H1 (cell line): ENCODE results near the gene DPH1. TPM values are rescaled to one million over a fixed set of nuclear protein-coding genes. Genes with fewer than 3 reads are reported as not detected.

Experiments
- CTCF ChIA-PET: fragments of 300-600 bp; sonication (Branson Sonifier 250); formaldehyde crosslinking; loops from one replicate; lab custom pipeline; 2021; ENCODE audit not compliant: partially characterized antibody; lab: Charles Lee
- POLR2A ChIA-PET: fragments of 300-600 bp; sonication (Branson Sonifier 250); formaldehyde crosslinking; loops from one replicate; lab custom pipeline; 2021; ENCODE audit warnings: inconsistent platforms; ENCODE audit not compliant: partially characterized antibody; lab: Charles Lee
- DNase-seq, 2 experiments: peaks; one replicate each; pipeline versions ENCODE4 v3.0.0 to v3.0.0-alpha.2; 2010 to 2022; ENCODE audit warnings: low spot score in 2 of 2, low read depth in 1 of 2, mixed read lengths in 1 of 2
- FAIRE-seq: peaks from 2 replicates; lab custom pipeline; 2011; peaks lifted over from hg19 to GRCh38; lab: Jason Lieb, UNC
- H2AFZ ChIP-seq: 2 replicates; pipeline ENCODE4 v1.8.1; 2012; ENCODE audit warnings: low read length, inconsistent platforms
- H2AK5ac ChIP-seq: 2 replicates; pipeline ENCODE4 v1.6.1; 2013; ENCODE audit warnings: low read depth, low read length
- H2BK120ac ChIP-seq: replicated peaks from 2 replicates; pipeline ENCODE3; 2013; ENCODE audit warnings: low read depth, low read length, inconsistent platforms
- H2BK12ac ChIP-seq: 2 replicates; pipeline ENCODE4 v1.6.1; 2013; ENCODE audit warnings: low read depth, low read length
- H2BK15ac ChIP-seq: 2 replicates; pipeline ENCODE4 v1.6.1; 2013; ENCODE audit warnings: low read length
- H2BK20ac ChIP-seq: 2 replicates; pipeline ENCODE4 v1.6.1; 2013; ENCODE audit warnings: low read length
- H2BK5ac ChIP-seq: 2 replicates; pipeline ENCODE4 v1.6.1; 2013; ENCODE audit warnings: low read depth, low read length
- H3K14ac ChIP-seq: 2 replicates; pipeline ENCODE4 v1.6.1; 2013; ENCODE audit warnings: inconsistent platforms; ENCODE audit not compliant: insufficient read length
- H3K18ac ChIP-seq: 2 replicates; pipeline ENCODE4 v1.6.1; 2013; ENCODE audit warnings: low read length; ENCODE audit errors: extremely low read depth
- H3K23ac ChIP-seq: 2 replicates; pipeline ENCODE4 v1.6.1; 2013; ENCODE audit warnings: inconsistent platforms; ENCODE audit not compliant: insufficient read length
- H3K23me2 ChIP-seq: 2 replicates; pipeline ENCODE4 v1.6.1; 2013; ENCODE audit warnings: low read depth, low read length
- H3K27ac ChIP-seq: 2 replicates; pipeline ENCODE4 v1.6.1; 2011; ENCODE audit warnings: low read depth, low read length, inconsistent platforms
- H3K27me3 ChIP-seq, 4 experiments: replicated peaks in 1 of 4; 1 replicate in 1 of 4; 2 replicates in 3 of 4; pipeline versions ENCODE4 v1.6.1 to v1.8.1; 2011 to 2013; ENCODE audit warnings: low read length in 3 of 4, mild to moderate bottlenecking in 3 of 4, inconsistent platforms in 2 of 4, mixed read lengths in 2 of 4, moderate library complexity in 1 of 4; ENCODE audit not compliant: control insufficient read depth in 3 of 4, insufficient read depth in 3 of 4; ENCODE audit errors: extremely low read depth in 1 of 4
- H3K36me3 ChIP-seq, 4 experiments: 2 replicates each; pipeline versions ENCODE4 v1.6.1 to v1.8.1; 2011 to 2013; ENCODE audit warnings: mild to moderate bottlenecking in 4 of 4, low read length in 3 of 4, moderate library complexity in 2 of 4, control low read depth in 1 of 4, inconsistent platforms in 1 of 4; ENCODE audit not compliant: insufficient read depth in 4 of 4, control insufficient read depth in 2 of 4
- H3K4ac ChIP-seq: replicated peaks from 2 replicates; pipeline ENCODE3; 2013; ENCODE audit warnings: low read length, low read depth, mixed read lengths, inconsistent platforms; ENCODE audit not compliant: insufficient read length
- H3K4me1 ChIP-seq, 4 experiments: replicated peaks in 1 of 4; 1 replicate in 1 of 4; 2 replicates in 3 of 4; pipeline versions ENCODE4 v1.6.1 to v1.8.1; 2011 to 2013; ENCODE audit warnings: low read length in 3 of 4, inconsistent platforms in 2 of 4, mixed read lengths in 1 of 4; ENCODE audit not compliant: insufficient read depth in 4 of 4, control insufficient read depth in 3 of 4
- H3K4me2 ChIP-seq, 2 experiments: 2 replicates each; pipeline versions ENCODE4 v1.6.1 to v1.8.1; 2011 to 2013; ENCODE audit warnings: low read depth in 2 of 2, low read length in 2 of 2, control low read depth in 1 of 2, inconsistent platforms in 1 of 2, mild to moderate bottlenecking in 1 of 2; ENCODE audit not compliant: insufficient read depth in 1 of 2
- H3K4me3 ChIP-seq, 4 experiments: fragments of 200-600, 300-600 bp in 1 of 4; sonication (generic), shearing (Covaris generic), sonication (Bioruptor Twin) in 1 of 4; 2 replicates each; pipeline versions ENCODE4 v1.5.1 to v1.8.1; 2011 to 2016; ENCODE audit warnings: low read length in 4 of 4, low read depth in 3 of 4, control low read depth in 2 of 4, inconsistent platforms in 2 of 4, mild to moderate bottlenecking in 2 of 4, mixed read lengths in 1 of 4, moderate library complexity in 1 of 4; ENCODE audit not compliant: insufficient read depth in 2 of 4; ENCODE audit errors: extremely low read depth in 1 of 4
- H3K56ac ChIP-seq: replicated peaks from 2 replicates; pipeline ENCODE3; 2013; ENCODE audit warnings: low read depth, mild to moderate bottlenecking, mixed read lengths, low read length, inconsistent platforms; ENCODE audit not compliant: insufficient read length
- H3K79me1 ChIP-seq: 2 replicates; pipeline ENCODE4 v1.6.1; 2013; ENCODE audit warnings: low read depth, low read length, control low read depth
- H3K79me2 ChIP-seq, 2 experiments: 2 replicates each; pipeline versions ENCODE4 v1.6.1 to v1.8.1; 2012 to 2013; ENCODE audit warnings: low read length in 2 of 2, mild to moderate bottlenecking in 2 of 2, inconsistent platforms in 1 of 2; ENCODE audit not compliant: insufficient read depth in 2 of 2, control insufficient read depth in 1 of 2
- H3K9ac ChIP-seq, 4 experiments: replicated peaks in 1 of 4; 1 replicate in 1 of 4; 2 replicates in 3 of 4; pipeline versions ENCODE4 v1.6.1 to v1.8.1; 2011 to 2013; ENCODE audit warnings: low read depth in 3 of 4, low read length in 3 of 4, control low read depth in 2 of 4, mild to moderate bottlenecking in 2 of 4, moderate library complexity in 2 of 4, inconsistent platforms in 1 of 4; ENCODE audit errors: extremely low read depth in 1 of 4
- H3K9me3 ChIP-seq, 2 experiments: 2 replicates each; pipeline versions ENCODE4 v1.6.1 to v1.8.1; 2012 to 2013; ENCODE audit warnings: mild to moderate bottlenecking in 2 of 2, moderate library complexity in 2 of 2, control low read depth in 1 of 2, inconsistent platforms in 1 of 2, low read depth in 1 of 2, low read length in 1 of 2, mixed read lengths in 1 of 2; ENCODE audit not compliant: insufficient read depth in 2 of 2
- H4K20me1 ChIP-seq, 2 experiments: replicated peaks in 1 of 2; 2 replicates each; pipeline versions ENCODE3 to v1.8.1; 2011 to 2013; ENCODE audit warnings: inconsistent platforms in 2 of 2, low read length in 2 of 2, mild to moderate bottlenecking in 1 of 2; ENCODE audit not compliant: insufficient read depth in 2 of 2, control insufficient read depth in 1 of 2
- H4K5ac ChIP-seq: 2 replicates; pipeline ENCODE4 v1.6.1; 2013; ENCODE audit warnings: low read length, low read depth, mixed read lengths, inconsistent platforms; ENCODE audit not compliant: insufficient read length
- H4K8ac ChIP-seq: 2 replicates; pipeline ENCODE4 v1.8.0; 2013; ENCODE audit warnings: mild to moderate bottlenecking, moderate library complexity, low read length, inconsistent platforms; ENCODE audit not compliant: insufficient read depth; ENCODE audit errors: extremely low read depth
- H4K91ac ChIP-seq: replicated peaks from 2 replicates; pipeline ENCODE3; 2013; ENCODE audit warnings: low read length, mixed read lengths, inconsistent platforms; ENCODE audit not compliant: insufficient read length
- CHD2 ChIP-seq: IDR thresholded peaks from 2 replicates; pipeline ENCODE4 v1.6.1; 2012; ENCODE audit warnings: low read length, improper control_type of control experiment
- E2F6 ChIP-seq: IDR thresholded peaks from 2 replicates; pipeline ENCODE4 v1.6.1; 2012; ENCODE audit warnings: inconsistent platforms
- EZH2 ChIP-seq: fragments of 200-600 bp; sonication (generic); IDR thresholded peaks from 2 replicates; pipeline ENCODE4 v1.7.1; 2012; ENCODE audit warnings: low read depth, mild to moderate bottlenecking, moderate library complexity, low read length, inconsistent platforms; ENCODE audit not compliant: severe bottlenecking
- MAX ChIP-seq: IDR thresholded peaks from 2 replicates; pipeline ENCODE4 v1.6.1; 2012; ENCODE audit warnings: inconsistent platforms
- SUZ12 ChIP-seq: fragments of 200-600 bp; sonication (generic); IDR thresholded peaks from 2 replicates; pipeline ENCODE4 v1.6.1; 2012; ENCODE audit warnings: mild to moderate bottlenecking, inconsistent platforms, low read length, moderate library complexity, mixed read lengths
- WGBS, 2 experiments: shearing (Covaris generic) in 1 of 2; methylation state at CpG; one replicate each; pipeline versions ENCODE4 v1.1.6 to v1.1.7; 2013 to 2015; ENCODE audit warnings: low lambda C conversion rate in 2 of 2, mixed read lengths in 2 of 2, inconsistent platforms in 1 of 2, low coverage in 1 of 2, missing lambda C conversion rate in 1 of 2; ENCODE audit not compliant: insufficient replicate concordance in 2 of 2, insufficient coverage in 1 of 2, insufficient read length in 1 of 2; ENCODE audit errors: extremely low coverage in 1 of 2, missing lambda C conversion rate in 1 of 2; 5-methylcytosine and 5-hydroxymethylcytosine counted together
- polyA plus RNA-seq, 7 experiments: library from polyadenylated mRNA; depleted of rRNA in 3 of 7; stranded (reverse) in 5 of 7; unstranded in 2 of 7; fragments of >200 nt in 5 of 7; fragments of 200-250 nt in 2 of 7; gene quantifications; 1 replicate in 5 of 7; 2 replicates in 1 of 7; 4 replicates in 1 of 7; pipeline versions ENCODE4 v1.2.1 to v1.2.3, GENCODE V29; 2011 to 2013; ENCODE audit warnings: missing spikeins in 2 of 7, mixed read lengths in 2 of 7
- total RNA-seq: library from RNA; stranded (reverse); fragmentation: NEBNext Ultra II Directional; extraction: Animal tissue kit (Norgen Biotek cat#: 25700); gene quantifications from 2 replicates; pipeline ENCODE4 v1.2.1, GENCODE V29; 2021

DPH1 gene
- total and polyA plus RNA-seq, 2 of the 8 experiments (the other 6 are each of a cell fraction or from before 2014, with no cell fraction given): 24.9 to 30.0 TPM

- peak overlapping the region; percentile 52 to 62 for H3K4me2 ChIP-seq
- no peak overlapping the region for H2BK120ac ChIP-seq
- 40% methylated on average over 57 of the region's 98 CpGs; no CpG with 5 or more reads in 1 of the 2 experiments for WGBS, 2 experiments
- POLR2A ChIA-PET: interaction anchor here (1.5 to 2.6 kb wide), 3 partner anchors 33 to 278 kb away, joined by 3 to 8 read pairs (median 7); partner anchors contain the start of gene TSR1
- peak overlapping the region in 1 of 4 experiments; percentile 54; a peak in 2 of 8 replicates for H3K4me3 ChIP-seq
- H3K79me2 ChIP-seq: no peaks in the 10 kb centered on the region
- TF ChIP-seq CHD2: no peak
- TF ChIP-seq SUZ12: peak; percentile 90
- TF ChIP-seq EZH2: peak; percentile 80
- TF ChIP-seq MAX: peak; percentile 85
- TF ChIP-seq E2F6: peak; percentile 82
- no peak overlapping the region for H3K56ac ChIP-seq
- DNase-seq (peak in 1 of 2 experiments; percentile 70), FAIRE-seq (no peak)
- H4K91ac ChIP-seq: no peak overlapping the region
- no peak overlapping the region; the same call in 1 of the 2 replicates for H2AK5ac ChIP-seq
- no peak overlapping the region for H3K27ac ChIP-seq
- H2BK12ac ChIP-seq: peak overlapping the region; percentile 80; the same call in 1 of the 2 replicates
- no peak overlapping the region for H3K23ac ChIP-seq
- CTCF ChIA-PET: interaction anchor here (0.7 to 9.3 kb wide), 42 partner anchors 7 to 311 kb away, joined by 3 to 122 read pairs (median 4); partner anchors contain the start of gene OVCA2
- no peak overlapping the region for H2BK20ac ChIP-seq
- H2BK5ac ChIP-seq: 0 out of 2 replicates have a peak overlapping the region, but pooled peaks have one; percentile 16
- H3K9ac ChIP-seq: no peak overlapping the region
- H3K9me3 ChIP-seq: peaks cover 0 to 7% of the 10 kb centered on the region in 2 experiments; a peak in 1 of 4 replicates
- H3K79me1 ChIP-seq: no peaks in the 10 kb centered on the region
- peaks cover 59 to 83% (median 76%) of the 10 kb centered on the region in 4 experiments for H3K27me3 ChIP-seq
- no peak overlapping the region for H3K14ac ChIP-seq
- peaks cover 6% of the 10 kb centered on the region; the same call in 1 of the 2 replicates for H3K23me2 ChIP-seq
- no peak overlapping the region for H4K5ac ChIP-seq
- H4K20me1 ChIP-seq: peaks cover 12 to 20% of the 10 kb centered on the region in 2 experiments
- H2BK15ac ChIP-seq: peak overlapping the region; percentile 88; the same call in 1 of the 2 replicates
- peaks cover 0 to 26% (median 17%) of the 10 kb centered on the region in 4 experiments; a peak in 6 of 7 replicates for H3K4me1 ChIP-seq
- H3K4ac ChIP-seq: peak overlapping the region; percentile 44
- H3K36me3 ChIP-seq: peaks cover 0 to 14% (median 0%) of the 10 kb centered on the region in 4 experiments; a peak in 1 of 8 replicates
- no peak overlapping the region for H2AFZ ChIP-seq
- H4K8ac ChIP-seq: peak overlapping the region; percentile 86
- H3K18ac ChIP-seq: no peak overlapping the region; the same call in none of the 2 replicates
These were observed 28.0 kb downstream of the DPH1 start for GRCh38 chr17:2057760-2058585.
